Thymus (tissue), 11 donors: Measurements from ENCODE around the gene TRIM54. TPM values are rescaled to one million over a fixed set of nuclear protein-coding genes. Genes with fewer than 3 reads are reported as not detected.
"Not testable (repeated sequence)": the region's sequence is repeated elsewhere in the genome, so short reads cannot be mapped to it uniquely, and the experiment has no call there.

Experiments used
- DNase-seq, 9 donors: peaks; one replicate each; pipeline ENCODE4 v3.0.0-alpha.2; 2013; ENCODE audit warnings: low spot score in 9 of 9, low read depth in 6 of 9, missing footprints in 1 of 9
- H3K27ac ChIP-seq, 2 donors: one replicate each; pipeline ENCODE4 v1.5.1; 2013; ENCODE audit warnings: control low read depth in 1 of 2, low read depth in 1 of 2, low read length in 1 of 2, mild to moderate bottlenecking in 1 of 2, moderate library complexity in 1 of 2
- H3K27me3 ChIP-seq, 2 donors: one replicate each; pipeline ENCODE4 v1.5.1; 2013; ENCODE audit warnings: low read length in 1 of 2; ENCODE audit not compliant: control insufficient read depth in 2 of 2, insufficient read depth in 1 of 2
- H3K36me3 ChIP-seq, 2 donors: one replicate each; pipeline ENCODE4 v1.5.1; 2013; ENCODE audit warnings: low read length in 1 of 2, mild to moderate bottlenecking in 1 of 2, moderate library complexity in 1 of 2; ENCODE audit not compliant: control insufficient read depth in 2 of 2, insufficient read depth in 2 of 2
- H3K4me1 ChIP-seq, 2 donors: one replicate each; pipeline ENCODE4 v1.5.1; 2013; ENCODE audit warnings: low read length in 2 of 2; ENCODE audit not compliant: control insufficient read depth in 2 of 2, insufficient read depth in 2 of 2
- H3K4me3 ChIP-seq, 2 donors: one replicate each; pipeline ENCODE4 v1.5.1; 2013; ENCODE audit warnings: low read length in 2 of 2, control low read depth in 1 of 2, mild to moderate bottlenecking in 1 of 2
- H3K9me3 ChIP-seq, 2 donors: one replicate each; pipeline ENCODE4 v1.5.1; 2013; ENCODE audit warnings: low read length in 1 of 2, mild to moderate bottlenecking in 1 of 2; ENCODE audit not compliant: control insufficient read depth in 2 of 2, insufficient read depth in 1 of 2
- WGBS: extraction: QIAGEN DNeasy Blood & Tissue Kit; methylation state at CpG from one replicate; pipeline ENCODE4 v1.1.7; 2013; 5-methylcytosine and 5-hydroxymethylcytosine counted together
- polyA plus RNA-seq: library from polyadenylated mRNA; stranded (reverse); fragments of 200-250 nt; gene quantifications from one replicate; pipeline ENCODE4 v1.2.3, GENCODE V29; 2013
- total RNA-seq: library from RNA; stranded (reverse); fragments of 120-200 nt; gene quantifications from one replicate; pipeline ENCODE4 v1.2.4, GENCODE V29; 2013
- donor health status: healthy.

The TRIM54 gene
- total and polyA plus RNA-seq, 2 donors: 0.14 to 0.52 TPM

DNA sequence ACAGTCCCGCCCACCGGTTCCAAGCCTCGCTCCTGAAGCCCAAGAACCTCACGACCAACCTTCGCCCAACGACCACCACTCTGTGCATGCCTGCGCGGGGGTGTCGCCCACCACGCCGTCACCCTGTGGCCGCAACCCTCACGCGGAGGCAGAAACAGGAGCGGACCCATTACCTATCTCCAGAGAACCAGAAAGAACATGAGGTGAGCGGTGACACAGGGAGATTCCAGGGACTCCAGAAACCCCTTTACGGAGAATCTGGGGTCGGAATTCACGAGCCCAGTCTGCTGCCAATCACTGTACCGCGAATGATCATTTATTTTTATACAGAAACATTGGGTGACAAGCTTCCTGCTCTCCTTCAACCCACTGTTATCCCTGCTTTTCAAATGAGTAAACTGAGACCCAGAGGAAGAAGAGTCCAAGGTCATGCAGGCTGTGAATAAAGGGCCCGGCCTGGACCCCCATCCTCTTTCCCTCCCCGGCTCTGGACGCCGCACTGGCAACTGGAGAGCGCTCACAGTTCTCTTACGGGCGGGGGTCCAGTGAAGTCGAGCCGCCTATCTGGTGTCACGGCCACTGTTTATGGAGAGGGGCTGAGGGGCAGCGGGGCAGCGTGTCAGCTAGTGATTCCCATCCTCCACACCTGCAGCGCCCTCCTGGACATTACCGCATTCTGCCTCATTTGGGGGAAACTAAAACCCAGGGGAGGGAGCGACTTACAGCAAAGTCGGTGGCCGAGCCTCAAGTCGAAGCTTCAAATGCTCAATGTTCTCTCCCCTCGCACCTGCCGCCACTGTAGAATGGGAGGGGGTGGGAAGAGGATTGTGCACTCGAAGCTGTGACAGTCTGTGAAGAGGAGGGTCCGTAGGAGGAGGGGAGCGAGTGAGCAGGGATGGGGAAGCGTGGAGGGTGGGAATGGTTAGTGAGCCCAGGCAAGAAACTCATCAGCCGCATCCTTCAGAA is 18.7 kb upstream of the TRIM54 start:
- no peaks in the 10 kb centered on the region for H3K9me3 ChIP-seq
- H3K27me3 ChIP-seq: peaks cover 68 to 95% of the 10 kb centered on the region in 2 donors
- H3K36me3 ChIP-seq: no peaks in the 10 kb centered on the region
- peak overlapping the region in 1 of 2 donors; percentile 54 for H3K4me3 ChIP-seq
- peak in 1 of 9 donors; percentile 16 for DNase-seq
- H3K27ac ChIP-seq: no peak overlapping the region
- H3K4me1 ChIP-seq: peaks cover 13 to 25% of the 10 kb centered on the region in 2 donors
- 4% methylated on average over 46 of the region's 46 CpGs for WGBS

DNA sequence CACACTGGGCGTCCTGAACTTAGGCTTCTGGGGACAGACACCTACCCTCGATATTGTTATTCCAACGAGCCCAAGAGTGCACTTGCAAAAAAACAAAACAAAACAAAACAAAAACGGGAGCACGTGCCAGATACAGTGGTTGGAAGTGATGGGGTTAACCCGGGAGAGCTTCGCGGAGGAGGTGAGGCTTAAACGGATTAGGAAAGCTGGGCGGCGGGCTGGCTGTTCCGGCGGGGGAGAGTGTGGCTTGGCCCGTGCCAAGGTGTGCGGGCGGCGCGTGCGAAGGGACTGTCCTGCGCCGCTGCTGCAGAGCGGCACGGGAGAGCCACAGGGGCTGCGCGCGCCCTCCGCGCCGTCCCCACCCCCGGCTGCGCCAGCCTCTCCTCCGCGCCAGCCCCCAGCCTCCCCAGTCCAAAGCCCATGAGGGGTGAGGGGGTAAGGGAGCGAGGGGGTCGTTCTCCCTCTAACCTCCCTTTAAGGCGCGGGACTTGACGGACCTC is 17.9 kb upstream of the TRIM54 start:
- WGBS: 2% methylated on average over 38 of the region's 38 CpGs
- Histone ChIP-seq H3K27me3 (peaks cover 68 to 95% of the 10 kb centered on the region in 2 donors), H3K36me3 (no peaks in the 10 kb centered on the region), H3K27ac (peak overlapping the region in 1 of 2 donors; percentile 31), H3K4me1 (peaks cover 13 to 25% of the 10 kb centered on the region in 2 donors), H3K4me3 (peak overlapping the region in 1 of 2 donors; percentile 36), H3K9me3 (no peaks in the 10 kb centered on the region)
- DNase-seq: no peak

DNA sequence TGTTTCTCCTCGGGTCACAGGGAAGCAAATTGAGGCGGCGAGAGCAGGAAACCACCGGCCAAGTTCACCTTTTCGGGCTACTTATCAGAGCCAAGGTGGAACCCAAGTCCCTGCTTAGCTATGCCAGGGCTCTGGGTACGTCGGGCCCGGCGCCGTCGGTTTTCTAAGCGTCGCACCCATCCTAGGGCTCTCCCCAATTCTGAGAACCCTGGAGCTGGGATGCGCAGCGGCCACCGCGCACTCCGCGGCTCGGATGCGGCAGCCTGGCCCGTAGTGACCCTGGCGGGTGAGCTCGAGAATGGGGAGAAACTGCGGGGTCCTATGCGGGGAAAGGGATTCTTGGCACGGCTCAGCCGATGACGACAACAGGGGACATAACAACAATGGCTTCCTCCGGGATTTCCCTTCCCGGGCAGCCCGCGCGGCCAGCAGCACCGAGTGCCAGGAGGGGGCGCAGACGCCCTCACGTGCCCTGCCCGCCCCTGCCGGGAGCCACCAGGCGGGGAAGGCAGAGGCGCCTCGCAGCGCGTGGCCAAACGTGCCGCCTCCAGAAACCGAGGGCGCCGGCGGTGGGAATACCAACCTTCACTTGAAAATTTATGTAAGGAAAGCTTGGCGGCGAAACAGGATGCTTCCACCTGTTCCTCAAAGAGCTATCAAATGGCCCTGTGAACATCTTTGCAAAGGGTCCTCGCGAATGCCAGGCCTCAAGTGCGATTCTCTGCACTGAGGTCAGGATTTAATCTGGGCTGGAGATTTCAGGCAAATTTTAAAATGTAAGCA is 17.3 kb upstream of the TRIM54 start:
- H3K27me3 ChIP-seq: peaks cover 62 to 94% of the 10 kb centered on the region in 2 donors

DNA sequence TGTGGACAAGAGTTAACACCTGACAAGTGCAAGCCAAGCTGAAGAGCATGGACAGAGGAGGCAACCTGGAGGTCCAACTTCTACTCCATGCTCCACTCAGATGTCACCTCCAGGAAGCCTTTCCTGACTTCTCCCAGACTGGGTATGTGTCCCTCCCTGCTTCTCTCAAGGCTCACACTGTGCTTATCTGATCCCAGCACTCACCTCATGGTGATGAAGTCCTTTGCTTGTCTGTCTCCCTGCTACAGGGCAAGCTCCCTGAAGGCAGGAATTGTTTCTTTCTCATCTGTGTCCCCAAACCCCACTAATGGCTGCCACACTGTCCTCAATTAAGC is 16.7 kb upstream of the TRIM54 start:
- Histone ChIP-seq H3K36me3 (no peaks in the 10 kb centered on the region), H3K4me3 (no peak overlapping the region), H3K27me3 (peaks cover 57 to 91% of the 10 kb centered on the region in 2 donors), H3K4me1 (peaks cover 13 to 25% of the 10 kb centered on the region in 2 donors), H3K27ac (no peak overlapping the region), H3K9me3 (no peaks in the 10 kb centered on the region)
- no peak for DNase-seq

More for the DNA sequence above, 17.3 kb upstream of the TRIM54 start:
- H3K9me3 ChIP-seq: no peaks in the 10 kb centered on the region
- H3K27ac ChIP-seq: no peak overlapping the region
- WGBS: 6% methylated on average over 56 of the region's 56 CpGs
- peak overlapping the region in 1 of 2 donors; percentile 36 for H3K4me3 ChIP-seq
- peaks cover 13 to 25% of the 10 kb centered on the region in 2 donors for H3K4me1 ChIP-seq
- H3K36me3 ChIP-seq: no peaks in the 10 kb centered on the region
- peak in 4 of 9 donors; percentile 10 to 56 (median 41) for DNase-seq

DNA sequence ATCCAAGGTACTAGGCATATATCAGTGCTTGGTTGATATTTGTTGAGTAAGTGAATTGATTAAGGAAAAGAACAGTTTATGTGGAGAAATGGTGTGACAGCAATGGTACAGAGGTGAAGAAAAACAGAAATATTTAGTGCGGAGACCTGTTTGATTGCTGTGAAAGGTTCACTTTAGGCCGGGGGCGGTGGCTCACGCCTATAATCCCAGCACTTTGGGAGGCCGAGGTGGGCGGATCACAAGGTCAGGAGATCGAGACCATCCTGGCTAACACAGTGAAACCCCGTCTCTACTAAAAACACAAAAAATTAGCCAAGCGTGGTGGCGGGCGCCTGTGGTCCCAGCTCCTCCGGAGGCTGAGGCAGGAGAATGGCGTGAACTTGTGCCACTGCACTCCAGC is 13.9 kb upstream of the TRIM54 start:
- not testable (repeated sequence) for DNase-seq, H3K36me3 ChIP-seq, H3K4me3 ChIP-seq, H3K27ac ChIP-seq, H3K9me3 ChIP-seq
- H3K4me1 ChIP-seq: peaks cover 6 to 18% of the 10 kb centered on the region in 2 donors
- H3K27me3 ChIP-seq: peaks cover 29 to 78% of the 10 kb centered on the region in 2 donors
- 97% methylated on average over 13 of the region's 13 CpGs for WGBS

DNA sequence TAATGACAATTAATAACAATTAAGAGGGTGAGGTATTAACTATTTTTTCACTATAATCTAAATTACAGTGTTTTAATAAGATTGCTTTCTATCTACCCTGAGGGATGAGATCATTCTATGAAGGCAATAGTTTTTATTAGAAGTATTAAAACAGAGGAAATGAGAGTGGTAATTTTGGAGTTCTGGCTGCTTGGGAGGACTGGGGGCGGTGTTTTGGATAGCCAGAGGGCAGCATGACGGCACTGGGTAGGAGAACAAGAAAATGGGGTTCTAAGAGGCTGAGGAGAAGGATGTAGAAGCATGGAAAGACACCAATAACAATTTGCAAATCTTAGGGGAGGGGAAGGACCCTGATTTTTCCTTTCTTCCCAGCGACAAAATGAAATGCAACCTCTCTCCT is 12.1 kb upstream of the TRIM54 start:
- peaks cover 2% of the 10 kb centered on the region in 2 donors for H3K4me1 ChIP-seq
- no peak overlapping the region for H3K4me3 ChIP-seq
- no peak overlapping the region for H3K27ac ChIP-seq
- no peak for DNase-seq
- WGBS: 95% methylated on average over 3 of the region's 3 CpGs
- H3K9me3 ChIP-seq: no peaks in the 10 kb centered on the region
- no peaks in the 10 kb centered on the region for H3K36me3 ChIP-seq
- peaks cover 12 to 62% of the 10 kb centered on the region in 2 donors for H3K27me3 ChIP-seq

DNA sequence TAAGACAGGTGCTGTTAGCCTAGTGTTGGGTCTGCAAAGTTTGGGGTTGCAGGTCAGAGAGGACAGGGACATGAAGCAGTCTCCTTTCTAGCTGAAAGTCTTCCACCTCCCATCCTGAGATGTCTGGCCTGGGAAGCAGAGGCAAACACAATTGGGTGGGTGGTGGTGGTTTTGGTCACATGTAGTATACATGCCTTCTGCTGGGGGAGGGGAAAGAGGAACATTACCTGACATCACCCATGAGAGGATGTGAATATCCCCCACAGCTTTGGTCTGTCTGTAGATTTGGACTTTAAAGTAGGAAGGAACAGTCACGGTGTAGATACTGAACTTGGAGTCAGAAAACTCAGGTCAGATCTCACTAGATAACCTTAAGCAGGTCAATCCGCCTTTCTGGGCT is 11.6 kb upstream of the TRIM54 start:
- WGBS: 52% methylated on average over 2 of the region's 2 CpGs
- Histone ChIP-seq H3K9me3 (no peaks in the 10 kb centered on the region), H3K27ac (no peak overlapping the region), H3K4me3 (no peak overlapping the region), H3K36me3 (no peaks in the 10 kb centered on the region), H3K27me3 (peaks cover 6 to 60% of the 10 kb centered on the region in 2 donors), H3K4me1 (no peaks in the 10 kb centered on the region)
- DNase-seq: no peak

DNA sequence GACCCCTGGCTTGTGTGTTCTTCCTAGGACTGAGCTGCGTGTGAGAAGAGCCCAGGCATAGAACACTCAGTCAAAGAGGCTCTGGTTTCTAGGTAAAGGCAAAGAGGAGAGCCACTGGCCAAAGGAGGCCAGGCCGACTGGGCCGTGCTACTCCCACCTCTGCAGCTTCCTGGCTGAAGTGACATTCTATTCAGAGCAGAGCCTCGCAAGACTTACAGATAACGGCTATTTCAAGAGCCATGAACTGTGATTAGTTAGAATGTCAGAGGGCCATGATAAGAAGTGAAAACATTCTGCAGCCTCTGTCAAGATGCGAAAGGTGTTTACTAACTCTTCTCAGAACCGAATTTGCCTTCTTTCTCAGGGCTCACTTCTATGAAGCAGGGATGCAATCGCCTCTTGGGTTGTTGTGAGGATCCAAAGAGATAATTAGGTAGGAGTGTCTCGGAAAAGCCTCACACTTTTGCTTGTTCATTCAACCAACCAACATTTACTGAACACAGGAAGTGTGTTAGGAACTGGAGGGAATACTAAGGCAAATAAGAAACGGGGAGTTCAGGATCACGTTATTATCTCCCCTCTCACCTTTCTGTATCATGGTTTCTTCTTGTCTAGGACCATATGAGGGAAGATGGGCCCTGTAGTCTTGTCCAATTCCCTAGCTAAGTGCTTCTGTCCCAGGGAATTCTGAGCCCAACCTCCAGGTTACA is 10.4 kb upstream of the TRIM54 start:
- 93% methylated on average over 11 of the region's 11 CpGs for WGBS
- Histone ChIP-seq H3K4me1 (no peaks in the 10 kb centered on the region), H3K36me3 (no peaks in the 10 kb centered on the region), H3K27ac (no peak overlapping the region), H3K27me3 (peaks cover 0 to 51% of the 10 kb centered on the region in 2 donors), H3K4me3 (no peak overlapping the region), H3K9me3 (no peaks in the 10 kb centered on the region)
- DNase-seq: no peak
